Mesenchymal stem cell (in vitro differentiated cells and primary cell): ENCODE data around the gene CXCL9.

Experiments used
- DNase-seq: peaks from one replicate; pipeline ENCODE4 v3.0.0-alpha.2; 2013
- H2AFZ ChIP-seq: one replicate; pipeline ENCODE4 v1.6.1; 2013; ENCODE audit warnings: low read depth, mild to moderate bottlenecking, control low read depth, inconsistent platforms, low read length, moderate library complexity
- H2AK5ac ChIP-seq: 2 replicates; pipeline ENCODE4 v1.6.1; 2013; ENCODE audit warnings: low read length, moderate library complexity, mild to moderate bottlenecking, inconsistent platforms; ENCODE audit not compliant: severe bottlenecking
- H2BK120ac ChIP-seq: one replicate; pipeline ENCODE4 v1.6.1; 2013; ENCODE audit warnings: low read depth, mild to moderate bottlenecking, inconsistent platforms, low read length, moderate library complexity
- H2BK12ac ChIP-seq, 2 experiments: one replicate each; pipeline ENCODE4 v1.6.1; 2013; ENCODE audit warnings: inconsistent platforms in 2 of 2, low read length in 2 of 2, mild to moderate bottlenecking in 2 of 2, moderate library complexity in 2 of 2, control low read depth in 1 of 2
- H2BK15ac ChIP-seq: one replicate; pipeline ENCODE4 v1.6.1; 2013; ENCODE audit warnings: mild to moderate bottlenecking, low read depth, inconsistent platforms; ENCODE audit not compliant: poor library complexity, severe bottlenecking
- H2BK5ac ChIP-seq: 2 replicates; pipeline ENCODE4 v1.6.1; 2013; ENCODE audit warnings: low read depth, mild to moderate bottlenecking, low read length, control low read depth, inconsistent platforms; ENCODE audit not compliant: poor library complexity, severe bottlenecking
- H3K14ac ChIP-seq, 2 experiments: one replicate each; pipeline ENCODE4 v1.6.1; 2013; ENCODE audit warnings: inconsistent platforms in 2 of 2, low read length in 2 of 2, control low read depth in 1 of 2, mild to moderate bottlenecking in 1 of 2, moderate library complexity in 1 of 2
- H3K18ac ChIP-seq, 2 experiments: one replicate each; pipeline ENCODE4 v1.6.1; 2013; ENCODE audit warnings: inconsistent platforms in 2 of 2, low read length in 2 of 2, control low read depth in 1 of 2, low read depth in 1 of 2, mild to moderate bottlenecking in 1 of 2
- H3K23ac ChIP-seq, 2 experiments: one replicate each; pipeline ENCODE4 v1.6.1; 2013; ENCODE audit warnings: inconsistent platforms in 2 of 2, low read length in 2 of 2, mild to moderate bottlenecking in 2 of 2, moderate library complexity in 2 of 2, control low read depth in 1 of 2
- H3K27ac ChIP-seq: 2 replicates; pipeline ENCODE4 v1.5.1; 2013; ENCODE audit warnings: mild to moderate bottlenecking, moderate library complexity, low read length, control low read depth, inconsistent platforms; ENCODE audit not compliant: poor library complexity, severe bottlenecking
- H3K27me3 ChIP-seq, 2 experiments: 2 replicates each; pipeline versions ENCODE4 v1.6.1 to v1.7.0; 2013; ENCODE audit warnings: low read length in 2 of 2, mild to moderate bottlenecking in 2 of 2, moderate library complexity in 2 of 2, control low read depth in 1 of 2, inconsistent platforms in 1 of 2; ENCODE audit not compliant: control insufficient read depth in 1 of 2, insufficient read depth in 1 of 2
- H3K36me3 ChIP-seq, 2 experiments: 2 replicates each; pipeline versions ENCODE4 v1.6.1 to v1.7.0; 2013; ENCODE audit warnings: low read length in 2 of 2, control low read depth in 1 of 2, inconsistent platforms in 1 of 2, low read depth in 1 of 2, mild to moderate bottlenecking in 1 of 2; ENCODE audit not compliant: insufficient read depth in 2 of 2, control insufficient read depth in 1 of 2
- H3K4ac ChIP-seq, 2 experiments: one replicate each; pipeline ENCODE4 v1.6.1; 2013; ENCODE audit warnings: inconsistent platforms in 2 of 2, low read length in 2 of 2, mild to moderate bottlenecking in 2 of 2, moderate library complexity in 2 of 2, control low read depth in 1 of 2, low read depth in 1 of 2
- H3K4me1 ChIP-seq: 2 replicates; pipeline ENCODE4 v1.6.1; 2013; ENCODE audit warnings: low read depth, low read length, control low read depth; ENCODE audit not compliant: control insufficient read depth, insufficient read depth
- H3K4me2 ChIP-seq: 2 replicates; pipeline ENCODE4 v1.6.1; 2013; ENCODE audit warnings: low read length, mild to moderate bottlenecking, inconsistent platforms; ENCODE audit not compliant: poor library complexity, severe bottlenecking
- H3K4me3 ChIP-seq, 2 experiments: 2 replicates each; pipeline versions ENCODE4 v1.5.1 to v1.7.0; 2013; ENCODE audit warnings: low read length in 2 of 2, mild to moderate bottlenecking in 2 of 2, control low read depth in 1 of 2, low read depth in 1 of 2; ENCODE audit not compliant: insufficient read depth in 1 of 2
- H3K79me1 ChIP-seq: replicated peaks from 2 replicates; pipeline ENCODE4 v1.6.1; 2013; ENCODE audit warnings: mild to moderate bottlenecking, control low read depth, low read length, inconsistent platforms; ENCODE audit not compliant: poor library complexity, severe bottlenecking
- H3K9ac ChIP-seq: 2 replicates; pipeline ENCODE4 v1.7.0; 2013; ENCODE audit warnings: mild to moderate bottlenecking, low read length, moderate library complexity
- H3K9me3 ChIP-seq: 2 replicates; pipeline ENCODE4 v1.7.0; 2013; ENCODE audit warnings: mild to moderate bottlenecking, low read length; ENCODE audit not compliant: control insufficient read depth
- H4K8ac ChIP-seq: one replicate; pipeline ENCODE4 v1.6.1; 2013; ENCODE audit warnings: inconsistent platforms, mild to moderate bottlenecking, low read length, moderate library complexity
- H4K91ac ChIP-seq: one replicate; pipeline ENCODE4 v1.6.1; 2013; ENCODE audit warnings: mild to moderate bottlenecking, low read length, inconsistent platforms
- WGBS: methylation state at CpG from one replicate; pipeline ENCODE4 v1.1.7; 2013; ENCODE audit warnings: mixed read lengths; 5-methylcytosine and 5-hydroxymethylcytosine counted together

Gene CXCL9

DNA sequence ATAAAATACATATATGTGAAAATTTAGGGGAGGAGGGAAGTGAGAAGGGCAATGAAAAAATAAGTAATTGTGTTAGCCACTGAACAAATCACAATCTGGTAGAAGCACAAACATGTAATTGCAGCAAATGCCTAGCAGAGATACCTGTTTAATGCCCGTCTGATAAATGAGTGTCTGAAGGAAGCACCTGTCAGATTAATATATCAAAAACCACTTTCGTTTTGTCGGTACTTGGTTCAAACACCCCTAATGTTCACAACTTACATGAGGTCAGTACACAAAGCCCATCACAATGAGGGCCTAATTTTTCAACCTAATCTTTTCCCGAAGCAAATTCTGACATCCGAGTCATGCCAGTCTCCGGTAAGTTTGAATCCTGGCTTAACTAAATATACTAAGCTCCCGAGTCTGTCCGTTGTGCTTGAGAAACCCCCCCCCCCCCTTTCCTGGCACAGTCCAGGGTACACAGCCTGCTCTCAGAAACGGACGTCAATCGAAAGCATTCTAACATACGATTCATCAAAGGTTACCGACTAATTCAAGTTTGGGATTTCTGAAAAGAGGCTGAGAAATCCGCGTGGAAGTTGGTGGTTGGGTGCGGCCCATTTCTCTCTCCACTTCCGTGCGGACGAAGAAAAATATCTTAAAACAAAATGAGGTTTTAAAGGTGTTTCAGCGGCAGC lies 17.3 kb downstream of the CXCL9 start:
- no peak overlapping the region for H3K23ac ChIP-seq
- peak overlapping the region; percentile 60 for H3K4me2 ChIP-seq
- peak overlapping the region; percentile 27 for H3K27ac ChIP-seq
- H3K36me3 ChIP-seq, result peaks cover 3 to 4% of the 10 kb centered on the region in 2 experiments
- 4% methylated on average over 16 of the region's 20 CpGs for WGBS
- H3K14ac ChIP-seq, result no peak overlapping the region
- no peak overlapping the region for H4K91ac ChIP-seq
- peak; percentile 33 for DNase-seq
- H3K4ac ChIP-seq, result peak overlapping the region in 1 of 2 experiments; percentile 33
- no peak overlapping the region for H2BK12ac ChIP-seq
- no peaks in the 10 kb centered on the region for H3K79me1 ChIP-seq
- no peak overlapping the region for H2BK120ac ChIP-seq
- H2AFZ ChIP-seq, result no peak overlapping the region
- H3K4me3 ChIP-seq, result peak overlapping the region; percentile 62 to 96
- H2BK5ac ChIP-seq, result no peak overlapping the region
- H3K27me3 ChIP-seq, result no peaks in the 10 kb centered on the region
- H3K4me1 ChIP-seq, result no peaks in the 10 kb centered on the region
- no peaks in the 10 kb centered on the region for H3K9me3 ChIP-seq
- H2AK5ac ChIP-seq, result no peak overlapping the region
- H3K9ac ChIP-seq, result peak overlapping the region; percentile 96
- H2BK15ac ChIP-seq, result no peak overlapping the region
- no peak overlapping the region for H4K8ac ChIP-seq
- no peak overlapping the region for H3K18ac ChIP-seq

DNA sequence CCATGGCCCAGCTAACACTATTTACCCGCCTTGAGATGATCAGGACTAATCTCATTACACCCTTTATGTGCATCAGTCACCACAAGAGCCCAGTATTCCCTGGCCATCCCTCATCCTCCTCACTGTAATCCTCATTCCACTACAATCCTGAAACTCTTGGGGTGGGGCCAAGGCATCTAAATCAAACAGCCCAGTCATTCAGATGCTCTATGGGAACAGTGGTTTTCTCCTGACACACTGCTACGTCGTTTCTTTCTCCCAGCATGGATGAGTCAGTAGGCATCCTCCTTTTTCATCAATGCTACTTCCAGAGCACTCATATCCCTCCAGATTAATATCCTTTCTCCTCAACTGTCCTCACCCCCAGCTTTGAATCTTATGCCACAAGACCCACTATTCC lies 22.2 kb downstream of the CXCL9 start:
- H2BK5ac ChIP-seq, result no peak overlapping the region
- 38% methylated on average over 3 of the region's 3 CpGs for WGBS

DNA sequence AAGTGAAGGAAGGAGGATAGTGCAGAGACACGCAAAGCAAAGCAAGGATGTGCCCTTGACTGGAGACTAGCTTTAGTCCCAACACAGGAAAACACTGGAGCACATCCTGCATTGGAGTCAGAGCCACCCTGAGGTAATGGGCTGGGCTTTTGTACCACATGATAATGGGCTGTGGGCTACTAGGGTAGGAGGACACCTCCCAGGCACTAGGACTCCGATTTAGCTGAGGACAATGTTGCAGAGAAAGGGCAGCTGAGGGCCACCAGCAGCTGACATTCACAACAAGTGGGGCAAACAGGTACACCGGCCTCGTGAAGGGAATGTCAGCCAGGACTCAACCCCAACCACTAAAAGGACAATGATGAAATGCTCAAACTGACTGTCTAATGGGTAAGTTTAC lies 26.7 kb downstream of the CXCL9 start:
- WGBS, result 98% methylated on average over 4 of the region's 4 CpGs
- peak overlapping the region in 1 of 2 experiments; percentile 5 for H3K23ac ChIP-seq

More for the DNA sequence above, 22.2 kb downstream of the CXCL9 start:
- no peak overlapping the region for H3K14ac ChIP-seq
- peak; percentile 87 for DNase-seq
- H2BK15ac ChIP-seq, result no peak overlapping the region
- no peak overlapping the region for H2AFZ ChIP-seq
- H3K27me3 ChIP-seq, result no peaks in the 10 kb centered on the region
- no peak overlapping the region for H2BK12ac ChIP-seq
- no peak overlapping the region for H2AK5ac ChIP-seq
- H3K4ac ChIP-seq, result no peak overlapping the region
- peak overlapping the region; percentile 9 for H3K9ac ChIP-seq
- H3K9me3 ChIP-seq, result no peaks in the 10 kb centered on the region
- no peak overlapping the region for H3K23ac ChIP-seq
- H3K4me1 ChIP-seq, result no peaks in the 10 kb centered on the region
- no peak overlapping the region for H4K8ac ChIP-seq
- H3K4me3 ChIP-seq, result no peak overlapping the region
- H3K27ac ChIP-seq, result no peak overlapping the region
- H3K4me2 ChIP-seq, result no peak overlapping the region
- peaks cover 8 to 24% of the 10 kb centered on the region in 2 experiments for H3K36me3 ChIP-seq
- peaks cover 6% of the 10 kb centered on the region for H3K79me1 ChIP-seq
- no peak overlapping the region for H4K91ac ChIP-seq
- no peak overlapping the region for H2BK120ac ChIP-seq
- H3K18ac ChIP-seq, result no peak overlapping the region

DNA sequence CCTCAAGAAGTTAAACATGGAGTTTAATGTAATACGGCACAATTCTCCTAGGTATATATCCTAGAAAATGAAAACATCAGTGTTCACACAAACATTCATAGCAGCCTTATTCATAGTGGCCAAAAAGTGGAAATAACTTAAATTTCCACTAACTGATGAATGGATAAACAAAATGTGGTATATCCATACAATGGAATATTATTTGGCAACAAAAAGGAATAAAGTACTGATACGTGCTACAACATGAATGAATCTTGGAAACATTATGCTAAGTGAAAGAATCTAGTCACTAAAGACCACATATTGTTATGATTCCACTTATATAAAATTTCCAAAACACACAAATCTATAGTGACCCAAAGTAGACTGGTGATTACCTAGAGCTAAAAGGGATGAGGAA lies 31.1 kb downstream of the CXCL9 start:
- Histone ChIP-seq H4K91ac (no peak overlapping the region), H3K4ac (no peak overlapping the region), H3K27me3 (no peaks in the 10 kb centered on the region), H3K36me3 (peaks cover 22 to 90% of the 10 kb centered on the region in 2 experiments), H2AFZ (no peak overlapping the region), H2BK15ac (no peak overlapping the region), H3K9me3 (no peaks in the 10 kb centered on the region), H3K4me3 (no peak overlapping the region), H3K23ac (no peak overlapping the region), H3K18ac (no peak overlapping the region), H2BK5ac (no peak overlapping the region), H3K4me2 (no peak overlapping the region), H3K14ac (no peak overlapping the region), H4K8ac (no peak overlapping the region), H3K79me1 (peaks cover 21% of the 10 kb centered on the region), H2AK5ac (no peak overlapping the region), H3K4me1 (no peaks in the 10 kb centered on the region), H2BK12ac (no peak overlapping the region), H3K9ac (no peak overlapping the region), H3K27ac (no peak overlapping the region), H2BK120ac (no peak overlapping the region)
- DNase-seq, result no peak
- no CpG with 5 or more reads among the region's 2 CpGs for WGBS

More for the DNA sequence above, 26.7 kb downstream of the CXCL9 start:
- Histone ChIP-seq H2BK120ac (no peak overlapping the region), H2BK15ac (no peak overlapping the region), H3K36me3 (peaks cover 12 to 61% of the 10 kb centered on the region in 2 experiments), H3K4me2 (no peak overlapping the region), H3K27ac (no peak overlapping the region), H2BK12ac (peak overlapping the region in 1 of 2 experiments; percentile 2), H4K8ac (no peak overlapping the region), H2AFZ (no peak overlapping the region), H3K79me1 (peaks cover 19% of the 10 kb centered on the region), H2AK5ac (no peak overlapping the region), H3K18ac (no peak overlapping the region), H3K14ac (no peak overlapping the region), H3K4me3 (no peak overlapping the region), H3K4me1 (no peaks in the 10 kb centered on the region), H3K9ac (no peak overlapping the region), H4K91ac (no peak overlapping the region), H2BK5ac (no peak overlapping the region), H3K27me3 (no peaks in the 10 kb centered on the region), H3K9me3 (no peaks in the 10 kb centered on the region), H3K4ac (no peak overlapping the region)
- DNase-seq, result no peak
